Measurements from ENCODE around the gene VWC2. TPM values are rescaled to one million over a fixed set of nuclear protein-coding genes. Genes with fewer than 3 reads are reported as not detected.

VWC2 gene
- total and polyA plus RNA-seq, 9 donors: 1.7 to 16.7 (median 6.1) TPM

DNA sequence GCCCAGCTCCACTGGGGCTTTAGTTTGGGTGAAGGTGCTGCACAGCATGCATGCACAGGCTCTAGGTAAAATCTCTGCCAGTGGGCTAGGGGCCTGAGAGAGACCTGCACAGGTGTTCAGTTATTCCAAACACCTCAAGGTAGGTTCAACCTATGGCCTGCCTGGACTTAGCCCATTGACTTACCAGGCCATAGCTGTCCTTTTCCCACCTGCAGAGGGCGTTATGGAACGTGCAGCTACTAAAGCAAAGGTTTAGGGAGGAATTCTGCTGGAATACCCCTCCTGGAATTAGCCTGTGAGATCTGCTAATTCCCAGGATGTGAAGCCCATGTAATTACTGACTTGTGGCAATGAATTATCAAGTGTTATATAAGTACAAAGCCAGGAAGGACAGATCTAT is 3.6 kb downstream of the VWC2 start:
- Histone ChIP-seq H3K9me3 (no peaks in the 10 kb centered on the region), H3K27me3 (no peaks in the 10 kb centered on the region), H3K36me3 (no peaks in the 10 kb centered on the region), H3K27ac (peak overlapping the region in 1 of 2 donors; percentile 10), H3K4me3 (no peak overlapping the region), H3K4me1 (ENCODE audit: insufficient read depth) (peaks cover 4% of the 10 kb centered on the region)
- WGBS, 3 donors: 24 to 47% (median 39%) methylated on average over 2 of the region's 2 CpGs
- no peak for TF ChIP-seq POLR2A (IDR thresholded peaks at IDR 0.05)
- TF ChIP-seq, protein P1, sequence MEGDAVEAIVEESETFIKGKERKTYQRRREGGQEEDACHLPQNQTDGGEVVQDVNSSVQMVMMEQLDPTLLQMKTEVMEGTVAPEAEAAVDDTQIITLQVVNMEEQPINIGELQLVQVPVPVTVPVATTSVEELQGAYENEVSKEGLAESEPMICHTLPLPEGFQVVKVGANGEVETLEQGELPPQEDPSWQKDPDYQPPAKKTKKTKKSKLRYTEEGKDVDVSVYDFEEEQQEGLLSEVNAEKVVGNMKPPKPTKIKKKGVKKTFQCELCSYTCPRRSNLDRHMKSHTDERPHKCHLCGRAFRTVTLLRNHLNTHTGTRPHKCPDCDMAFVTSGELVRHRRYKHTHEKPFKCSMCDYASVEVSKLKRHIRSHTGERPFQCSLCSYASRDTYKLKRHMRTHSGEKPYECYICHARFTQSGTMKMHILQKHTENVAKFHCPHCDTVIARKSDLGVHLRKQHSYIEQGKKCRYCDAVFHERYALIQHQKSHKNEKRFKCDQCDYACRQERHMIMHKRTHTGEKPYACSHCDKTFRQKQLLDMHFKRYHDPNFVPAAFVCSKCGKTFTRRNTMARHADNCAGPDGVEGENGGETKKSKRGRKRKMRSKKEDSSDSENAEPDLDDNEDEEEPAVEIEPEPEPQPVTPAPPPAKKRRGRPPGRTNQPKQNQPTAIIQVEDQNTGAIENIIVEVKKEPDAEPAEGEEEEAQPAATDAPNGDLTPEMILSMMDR (IDR thresholded peaks at IDR 0.05): no peak
- no peak for TF ChIP-seq EP300 (IDR thresholded peaks at IDR 0.05)
- intact Hi-C loops (cut with DNase I): loop anchor here in 2 of 4 donors (10.0 kb wide), 3 partner anchors 68 to 292 kb away; no protein-coding TSS in a partner anchor
- peak in 4 of 5 donors; percentile 34 to 60 (median 46) for DNase-seq

DNA sequence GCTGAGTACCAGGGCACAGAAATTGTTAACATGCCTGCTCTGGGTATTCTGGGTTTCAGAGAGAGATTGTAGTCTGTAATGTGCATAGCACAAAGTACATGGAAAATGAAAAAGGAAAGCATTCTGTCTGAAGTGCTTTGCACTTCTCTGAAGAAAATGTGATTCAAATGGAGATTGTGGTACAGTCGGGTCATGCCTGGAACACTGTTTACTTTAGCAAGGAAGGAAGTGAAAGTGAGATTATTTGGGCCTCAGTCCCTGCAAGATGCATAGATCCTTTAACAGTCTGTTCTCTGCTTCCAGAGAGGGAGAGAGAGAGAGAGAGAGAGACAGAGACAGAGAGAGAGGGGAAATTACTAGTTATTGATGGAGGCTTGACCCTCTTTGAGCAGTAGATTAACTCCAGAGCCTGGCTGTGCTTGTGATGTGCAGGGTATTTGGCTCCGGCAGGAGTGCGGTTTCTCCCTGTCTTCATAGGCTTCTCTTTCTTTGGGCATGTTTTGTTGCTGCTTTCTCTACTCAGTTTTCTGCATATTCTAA is 5.4 kb downstream of the VWC2 start:
- no peak overlapping the region for H3K27ac ChIP-seq
- no peak for DNase-seq
- H3K36me3 ChIP-seq: no peaks in the 10 kb centered on the region
- WGBS, 3 donors: 66 to 67% (median 67%) methylated on average over 3 of the region's 3 CpGs
- H3K4me3 ChIP-seq: no peak overlapping the region
- intact Hi-C loops (cut with DNase I): loop anchor here in 2 of 4 donors (10.0 kb wide), 3 partner anchors 66 to 294 kb away; no protein-coding TSS in a partner anchor
- no peak for TF ChIP-seq POLR2A (IDR thresholded peaks at IDR 0.05)
- TF ChIP-seq, protein P1 (IDR thresholded peaks at IDR 0.05): no peak
- TF ChIP-seq EP300 (IDR thresholded peaks at IDR 0.05): no peak
- no peaks in the 10 kb centered on the region for H3K9me3 ChIP-seq
- H3K27me3 ChIP-seq: no peaks in the 10 kb centered on the region
- peaks cover 4% of the 10 kb centered on the region for H3K4me1 ChIP-seq (ENCODE audit: insufficient read depth)

DNA sequence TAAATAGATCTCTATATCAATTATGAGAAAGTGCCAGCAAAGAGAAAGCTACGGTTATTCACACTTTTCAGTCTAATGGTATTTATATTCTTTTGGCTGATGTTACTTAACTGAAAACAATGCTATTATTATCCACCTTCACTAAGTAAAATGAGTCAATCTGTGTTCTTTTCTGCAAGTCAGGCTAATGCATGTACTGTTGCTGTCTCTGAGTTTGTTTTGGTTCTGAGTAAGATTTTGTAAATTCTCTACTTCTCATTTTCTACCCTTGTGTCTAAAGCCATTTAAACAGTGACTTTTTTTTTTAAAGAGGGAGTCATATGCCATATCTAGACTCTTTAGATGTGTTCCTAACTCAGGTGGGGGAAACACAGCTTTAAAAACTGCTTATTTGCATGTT is 7.5 kb downstream of the VWC2 start:
- WGBS, 3 donors: 93 to 100% (median 96%) methylated on average over 1 of the region's 1 CpG
- Histone ChIP-seq H3K4me3 (no peak overlapping the region), H3K9me3 (no peaks in the 10 kb centered on the region), H3K4me1 (ENCODE audit: insufficient read depth) (peaks cover 2% of the 10 kb centered on the region), H3K27me3 (no peaks in the 10 kb centered on the region), H3K36me3 (no peaks in the 10 kb centered on the region), H3K27ac (no peak overlapping the region)
- TF ChIP-seq, protein P1 (IDR thresholded peaks at IDR 0.05): no peak
- TF ChIP-seq POLR2A (IDR thresholded peaks at IDR 0.05) (no peak), EP300 (IDR thresholded peaks at IDR 0.05) (no peak)
- no peak for DNase-seq
- intact Hi-C loops (cut with DNase I): no loop called here

DNA sequence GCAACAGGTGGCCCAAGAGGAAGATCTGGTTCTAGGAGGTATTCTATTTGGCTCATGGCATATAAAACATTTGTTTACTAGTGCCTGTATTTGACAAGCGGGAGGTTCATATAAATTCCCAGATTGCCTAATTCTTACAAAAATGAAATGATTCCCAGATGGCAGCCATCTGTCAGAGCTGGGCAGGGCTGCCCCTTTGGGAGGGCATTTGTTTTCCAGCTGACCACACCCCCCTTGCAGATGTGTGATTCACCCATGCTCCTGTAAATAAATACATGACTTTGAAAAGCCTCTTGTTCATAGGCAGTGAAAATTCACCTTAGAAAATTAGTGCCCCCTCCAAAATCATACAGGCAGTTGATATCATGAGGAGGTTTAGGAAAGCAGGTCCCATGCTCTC is 8.6 kb downstream of the VWC2 start:
- TF ChIP-seq POLR2A (IDR thresholded peaks at IDR 0.05) (no peak), EP300 (IDR thresholded peaks at IDR 0.05) (no peak)
- TF ChIP-seq, protein P1 (IDR thresholded peaks at IDR 0.05): no peak
- intact Hi-C loops (cut with DNase I): no loop called here

More for the DNA sequence above, 8.6 kb downstream of the VWC2 start:
- H3K4me3 ChIP-seq: no peak overlapping the region
- no peaks in the 10 kb centered on the region for H3K9me3 ChIP-seq
- no peaks in the 10 kb centered on the region for H3K27me3 ChIP-seq
- 93 to 97% (median 96%) methylated on average over 1 of the region's 1 CpG for WGBS, 3 donors
- peaks cover under 1% of the 10 kb centered on the region for H3K4me1 ChIP-seq (ENCODE audit: insufficient read depth)
- no peaks in the 10 kb centered on the region for H3K36me3 ChIP-seq
- H3K27ac ChIP-seq: no peak overlapping the region
- DNase-seq: no peak

Data from ovary (tissue), 9 donors.